Dendritic cell treated with granulocyte-macrophage colony-stimulating factor and Interleukin-4, amounts not matched to agents 40 ng/mL and 50 ng/mL, for 4 days (primary cell): ENCODE data around the gene KLHL17.

Source experiments
- H3K27ac Mint-ChIP-seq: one replicate; pipeline ENCODE4 v1.8.0; 2022; ENCODE audit warnings: mild to moderate bottlenecking, mixed read lengths
- H3K27me3 Mint-ChIP-seq: one replicate; pipeline ENCODE4 v1.8.0; 2022; ENCODE audit warnings: mild to moderate bottlenecking, mixed read lengths
- H3K36me3 Mint-ChIP-seq: one replicate; pipeline ENCODE4 v1.8.0; 2022; ENCODE audit warnings: low read depth, mixed read lengths
- H3K4me1 Mint-ChIP-seq: one replicate; pipeline ENCODE4 v1.8.0; 2022; ENCODE audit warnings: low read depth, mixed read lengths
- H3K4me3 Mint-ChIP-seq: one replicate; pipeline ENCODE4 v1.8.0; 2022; ENCODE audit warnings: mild to moderate bottlenecking, moderate library complexity, mixed read lengths
- H3K9me3 Mint-ChIP-seq: one replicate; pipeline ENCODE4 v1.8.0; 2022; ENCODE audit warnings: mixed read lengths
- intact Hi-C: fragments of 100-400 bp; cut with micrococcal nuclease; formaldehyde crosslinking; loops from one replicate; pipeline ENCODE4 v1.15.0; 2022

KLHL17 gene

DNA sequence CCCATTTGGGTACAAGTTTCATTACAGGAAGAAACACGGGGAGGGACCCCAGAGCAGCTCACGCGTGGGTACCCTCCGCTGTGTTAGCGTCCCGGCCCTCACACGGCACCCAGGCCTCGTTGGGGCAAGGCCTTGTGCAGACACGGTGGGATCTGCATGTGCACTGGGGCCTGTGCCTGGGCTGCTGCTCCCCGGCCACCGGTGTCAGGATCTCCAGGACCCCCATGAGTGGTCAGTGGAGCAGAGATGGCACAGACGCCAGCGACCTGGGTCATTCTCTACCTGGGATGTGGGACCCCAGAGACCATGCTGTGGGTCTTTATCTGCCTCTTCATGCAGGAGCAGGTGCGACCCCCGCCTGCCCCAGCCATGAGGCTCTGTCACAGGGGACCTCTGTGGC lies 42.0 kb upstream of the KLHL17 start:
- H3K4me1 Mint-ChIP-seq = peaks cover 21% of the 10 kb centered on the region
- H3K27ac Mint-ChIP-seq = no peak overlapping the region
- H3K27me3 Mint-ChIP-seq = peaks cover 98% of the 10 kb centered on the region
- no peaks in the 10 kb centered on the region for H3K36me3 Mint-ChIP-seq
- no peaks in the 10 kb centered on the region for H3K9me3 Mint-ChIP-seq
- intact Hi-C loops = no loop called here
- H3K4me3 Mint-ChIP-seq = no peak overlapping the region

DNA sequence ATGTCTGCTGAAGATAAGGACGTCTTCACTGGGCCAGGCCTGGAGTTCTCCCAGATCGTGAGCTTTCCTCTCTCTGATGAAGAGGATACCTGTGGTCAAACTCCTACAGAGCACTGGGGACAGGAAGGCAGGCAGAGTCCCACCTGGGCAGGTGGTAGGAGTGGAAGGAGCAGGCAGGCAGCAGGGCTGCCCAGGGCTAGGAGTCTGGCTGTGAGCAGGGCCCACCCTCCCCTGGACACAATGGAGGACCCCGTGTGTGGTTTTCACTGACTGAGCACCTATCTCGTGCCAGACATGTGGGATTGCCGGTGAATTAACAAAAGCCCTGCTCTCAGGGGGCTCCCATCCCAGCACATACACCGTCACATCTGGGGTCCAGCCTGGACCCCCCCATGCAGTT lies 41.5 kb upstream of the KLHL17 start:
- Mint-ChIP-seq H3K9me3 (no peaks in the 10 kb centered on the region), H3K4me3 (no peak overlapping the region), H3K27ac (no peak overlapping the region), H3K36me3 (no peaks in the 10 kb centered on the region), H3K4me1 (peaks cover 23% of the 10 kb centered on the region), H3K27me3 (peaks cover 95% of the 10 kb centered on the region)
- intact Hi-C loops = no loop called here

DNA sequence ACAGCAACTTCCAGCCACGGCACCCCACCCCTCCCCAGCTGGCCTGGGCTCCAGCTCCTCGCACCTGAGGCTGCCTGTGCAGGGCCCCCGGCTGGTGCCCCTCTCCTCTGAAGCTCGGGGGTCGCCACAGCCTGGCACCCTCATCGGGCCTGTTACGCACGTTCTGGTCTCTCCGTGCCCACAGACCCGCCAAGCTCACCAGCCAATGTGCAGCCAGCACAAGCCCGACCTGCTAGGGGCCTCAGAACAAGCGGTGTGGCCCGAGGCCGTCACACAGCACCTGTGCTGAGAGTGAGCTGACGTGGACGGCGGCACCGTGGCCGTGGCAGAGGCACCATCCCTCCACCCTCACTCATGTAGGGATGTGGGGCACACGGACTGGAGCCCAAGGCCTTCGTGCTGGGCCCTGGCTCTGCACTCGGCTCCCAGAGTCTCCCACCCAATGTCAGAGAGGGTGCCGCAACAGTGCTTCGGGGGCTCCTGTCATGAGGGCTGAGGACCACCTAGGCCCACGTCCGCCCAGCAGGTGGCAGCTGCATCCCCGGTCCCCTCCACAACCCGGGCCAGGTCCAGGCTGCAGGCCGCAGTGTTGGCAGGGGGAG lies 41.0 kb upstream of the KLHL17 start:
- H3K4me1 Mint-ChIP-seq = peaks cover 23% of the 10 kb centered on the region
- H3K9me3 Mint-ChIP-seq = no peaks in the 10 kb centered on the region
- H3K27me3 Mint-ChIP-seq = peaks cover 90% of the 10 kb centered on the region
- intact Hi-C loops = no loop called here
- H3K27ac Mint-ChIP-seq = no peak overlapping the region
- no peaks in the 10 kb centered on the region for H3K36me3 Mint-ChIP-seq
- H3K4me3 Mint-ChIP-seq = no peak overlapping the region

DNA sequence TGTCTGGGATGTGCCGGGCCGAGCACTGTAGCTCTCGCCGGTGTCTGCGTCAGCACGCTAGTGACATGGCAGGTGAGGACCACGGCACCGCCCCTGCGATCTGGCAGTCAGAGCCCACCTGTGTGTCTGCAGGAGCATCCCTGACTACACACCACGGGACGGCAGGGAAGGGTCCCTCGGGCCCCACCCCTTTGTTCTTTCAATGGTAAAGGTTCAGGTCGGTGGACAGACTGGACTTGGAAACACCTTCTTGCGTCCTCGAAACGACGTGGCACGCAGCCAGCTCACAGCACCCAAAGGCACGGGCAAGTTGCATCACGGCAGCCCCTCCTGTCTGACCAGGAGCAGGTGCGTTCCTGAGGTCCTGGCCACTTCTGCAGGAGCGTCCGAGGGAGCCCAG lies 40.4 kb upstream of the KLHL17 start:
- Mint-ChIP-seq H3K27me3 (peaks cover 89% of the 10 kb centered on the region), H3K4me1 (peaks cover 23% of the 10 kb centered on the region)

DNA sequence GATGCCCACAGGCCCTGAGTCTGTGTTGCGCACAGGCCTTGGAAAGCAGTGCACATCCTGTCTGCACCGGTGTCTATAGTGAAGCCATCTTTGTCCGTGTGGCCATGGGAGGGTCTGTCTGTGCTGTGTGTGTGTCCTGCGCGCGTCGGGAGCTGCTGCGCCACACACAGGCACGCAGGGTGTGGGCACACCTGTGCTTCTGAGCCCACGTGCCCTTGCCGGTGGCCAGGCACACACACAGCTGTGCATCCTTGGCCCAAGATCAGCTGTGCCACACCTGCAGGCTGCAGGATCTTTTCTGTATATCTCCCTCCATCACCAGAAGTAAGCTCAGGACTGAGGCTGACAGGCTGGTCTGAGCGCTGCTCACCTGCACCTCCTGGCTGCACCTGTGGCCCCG lies 39.9 kb upstream of the KLHL17 start:
- no peak overlapping the region for H3K27ac Mint-ChIP-seq
- H3K9me3 Mint-ChIP-seq = no peaks in the 10 kb centered on the region
- intact Hi-C loops = no loop called here
- H3K27me3 Mint-ChIP-seq = peaks cover 87% of the 10 kb centered on the region
- no peak overlapping the region for H3K4me3 Mint-ChIP-seq
- peaks cover 23% of the 10 kb centered on the region for H3K4me1 Mint-ChIP-seq
- H3K36me3 Mint-ChIP-seq = no peaks in the 10 kb centered on the region

More for the DNA sequence above, 40.4 kb upstream of the KLHL17 start:
- intact Hi-C loops = no loop called here
- H3K36me3 Mint-ChIP-seq = no peaks in the 10 kb centered on the region
- no peaks in the 10 kb centered on the region for H3K9me3 Mint-ChIP-seq
- H3K4me3 Mint-ChIP-seq = no peak overlapping the region
- H3K27ac Mint-ChIP-seq = no peak overlapping the region

DNA sequence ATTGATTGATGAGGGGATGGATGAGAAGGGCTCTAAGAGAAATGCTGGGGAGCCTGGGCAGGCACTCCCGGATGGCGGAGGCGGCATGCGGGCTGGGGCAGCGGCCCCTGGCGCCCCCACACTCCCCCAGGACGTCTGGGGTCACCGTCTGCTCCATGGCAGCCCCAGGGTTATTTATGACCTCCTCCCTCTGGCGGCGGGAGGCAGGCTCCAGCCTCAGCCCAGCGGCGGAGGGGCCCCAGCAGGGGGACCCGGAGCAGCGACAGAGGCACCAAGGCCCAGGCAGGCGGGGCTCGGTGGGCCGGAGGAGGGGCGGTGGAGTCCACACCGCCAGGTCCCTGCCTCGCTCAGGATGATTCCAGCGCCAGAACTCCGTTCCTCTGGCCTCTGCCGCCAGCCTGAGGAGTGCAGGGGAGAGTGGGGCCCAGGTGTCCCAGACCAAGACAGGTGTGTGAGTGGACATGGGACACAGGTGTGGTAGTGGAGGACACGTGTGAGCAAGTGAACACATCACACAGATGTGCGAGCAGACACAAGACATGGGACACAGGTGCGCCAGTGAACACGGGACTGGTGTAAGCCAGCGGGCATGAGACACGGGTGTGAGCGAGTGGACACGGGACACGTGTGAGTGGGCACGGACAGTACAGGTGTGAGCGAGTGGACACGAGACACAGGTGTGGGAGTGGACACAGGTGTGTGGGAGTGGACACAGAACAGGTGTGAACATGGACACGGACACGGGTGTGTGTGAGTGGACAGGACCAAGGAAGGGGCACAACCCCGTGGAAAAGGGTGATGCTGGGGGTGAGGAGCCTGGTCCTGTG lies 39.2 kb upstream of the KLHL17 start:
- peaks cover 23% of the 10 kb centered on the region for H3K4me1 Mint-ChIP-seq
- no peaks in the 10 kb centered on the region for H3K9me3 Mint-ChIP-seq
- intact Hi-C loops = no loop called here
- peaks cover 87% of the 10 kb centered on the region for H3K27me3 Mint-ChIP-seq
- no peak overlapping the region for H3K4me3 Mint-ChIP-seq
- H3K36me3 Mint-ChIP-seq = no peaks in the 10 kb centered on the region
- H3K27ac Mint-ChIP-seq = no peak overlapping the region

DNA sequence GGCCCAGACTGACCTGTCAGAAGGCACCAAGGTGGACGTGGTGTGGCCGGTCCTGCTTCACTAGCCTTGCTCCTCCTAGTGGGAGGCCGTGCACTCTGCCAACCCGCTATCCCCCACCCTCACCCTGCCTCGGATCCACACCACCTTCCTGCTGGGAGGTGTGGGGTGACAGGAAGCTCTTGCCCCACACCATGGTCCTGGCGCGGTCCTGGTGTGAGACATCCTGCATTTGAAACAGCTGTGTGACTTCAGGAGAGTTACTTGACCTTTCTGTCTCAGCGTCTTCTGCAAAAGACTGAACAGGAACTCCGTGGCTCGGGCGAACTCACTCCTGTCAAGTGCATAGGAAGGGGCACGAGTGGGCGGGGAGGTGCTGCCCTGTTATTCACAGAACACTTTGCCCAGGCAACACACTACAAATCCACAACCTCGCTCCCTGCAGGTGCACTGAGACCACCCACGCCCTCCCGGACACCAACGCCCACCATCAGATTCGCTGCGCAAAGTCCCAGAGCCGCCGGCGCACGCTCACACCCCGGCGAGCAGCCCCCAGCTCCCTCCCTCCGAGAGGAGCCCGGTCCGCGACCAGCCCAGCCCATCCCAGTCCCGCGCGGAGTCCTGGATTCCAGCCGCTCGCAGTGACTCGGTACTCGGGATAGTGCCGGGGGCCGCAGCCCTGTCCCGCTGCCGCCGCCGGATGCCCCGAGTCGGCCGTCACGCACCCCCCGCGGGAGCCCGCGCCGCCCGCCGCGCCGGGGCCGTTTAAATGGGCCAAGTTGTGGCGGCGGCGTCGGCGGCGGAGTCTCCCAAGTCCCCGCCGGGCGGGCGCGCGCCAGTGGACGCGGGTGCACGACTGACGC lies 37.0 kb upstream of the KLHL17 start, which contains the start of gene SAMD11:
SAMD11 (plus strand) TSS at position 793 of the 860 bp plus-strand sequence. CDS start 509 bp downstream, outside the sequence.
- Mint-ChIP-seq H3K4me3 (peak within 1 kb of the TSS; percentile 69), H3K9me3 (no peaks in the 10 kb centered on the region), H3K27me3 (peaks cover 87% of the 10 kb centered on the region), H3K4me1 (peaks cover 23% of the 10 kb centered on the region), H3K36me3 (no peaks in the 10 kb centered on the region), H3K27ac (peak within 1 kb of the TSS; percentile 41)
- intact Hi-C loops = loop anchor here (2.0 kb wide), 1 partner anchor 17 kb away; no protein-coding TSS in a partner anchor

DNA sequence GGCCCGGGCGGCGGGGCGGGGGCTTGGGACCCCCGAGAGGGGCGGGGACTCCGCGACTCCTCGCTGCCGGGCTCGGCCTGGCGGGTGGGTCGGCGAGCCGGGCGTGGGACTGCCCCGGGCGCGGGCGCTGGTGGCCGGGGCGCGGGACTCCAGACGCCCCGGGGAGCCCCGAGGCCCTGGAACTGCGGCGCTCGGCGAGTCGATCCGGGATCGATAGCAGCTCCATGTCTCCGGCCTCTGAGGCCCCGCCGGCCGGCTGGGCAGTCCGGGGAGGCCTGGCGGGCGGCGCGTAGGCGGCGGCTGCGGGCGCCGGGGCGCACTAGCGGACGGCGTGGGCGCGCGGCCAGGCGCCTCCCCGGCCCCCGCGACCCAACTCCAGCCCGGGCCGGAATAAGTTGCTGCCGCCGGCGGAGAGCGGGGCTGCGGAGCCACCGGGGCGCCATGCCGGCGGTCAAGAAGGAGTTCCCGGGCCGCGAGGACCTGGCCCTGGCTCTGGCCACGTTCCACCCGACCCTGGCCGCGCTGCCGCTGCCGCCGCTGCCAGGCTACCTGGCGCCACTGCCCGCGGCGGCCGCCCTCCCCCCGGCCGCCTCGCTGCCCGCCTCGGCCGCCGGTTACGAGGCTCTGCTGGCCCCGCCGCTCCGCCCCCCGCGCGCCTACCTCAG lies 36.3 kb upstream of the KLHL17 start:
- Mint-ChIP-seq H3K27me3 (peaks cover 89% of the 10 kb centered on the region), H3K4me3 (peak overlapping the region; percentile 54), H3K4me1 (peaks cover 23% of the 10 kb centered on the region), H3K9me3 (no peaks in the 10 kb centered on the region), H3K36me3 (no peaks in the 10 kb centered on the region), H3K27ac (no peak overlapping the region)
- intact Hi-C loops = loop anchor here (2.0 kb wide), 1 partner anchor 17 kb away; no protein-coding TSS in a partner anchor

DNA sequence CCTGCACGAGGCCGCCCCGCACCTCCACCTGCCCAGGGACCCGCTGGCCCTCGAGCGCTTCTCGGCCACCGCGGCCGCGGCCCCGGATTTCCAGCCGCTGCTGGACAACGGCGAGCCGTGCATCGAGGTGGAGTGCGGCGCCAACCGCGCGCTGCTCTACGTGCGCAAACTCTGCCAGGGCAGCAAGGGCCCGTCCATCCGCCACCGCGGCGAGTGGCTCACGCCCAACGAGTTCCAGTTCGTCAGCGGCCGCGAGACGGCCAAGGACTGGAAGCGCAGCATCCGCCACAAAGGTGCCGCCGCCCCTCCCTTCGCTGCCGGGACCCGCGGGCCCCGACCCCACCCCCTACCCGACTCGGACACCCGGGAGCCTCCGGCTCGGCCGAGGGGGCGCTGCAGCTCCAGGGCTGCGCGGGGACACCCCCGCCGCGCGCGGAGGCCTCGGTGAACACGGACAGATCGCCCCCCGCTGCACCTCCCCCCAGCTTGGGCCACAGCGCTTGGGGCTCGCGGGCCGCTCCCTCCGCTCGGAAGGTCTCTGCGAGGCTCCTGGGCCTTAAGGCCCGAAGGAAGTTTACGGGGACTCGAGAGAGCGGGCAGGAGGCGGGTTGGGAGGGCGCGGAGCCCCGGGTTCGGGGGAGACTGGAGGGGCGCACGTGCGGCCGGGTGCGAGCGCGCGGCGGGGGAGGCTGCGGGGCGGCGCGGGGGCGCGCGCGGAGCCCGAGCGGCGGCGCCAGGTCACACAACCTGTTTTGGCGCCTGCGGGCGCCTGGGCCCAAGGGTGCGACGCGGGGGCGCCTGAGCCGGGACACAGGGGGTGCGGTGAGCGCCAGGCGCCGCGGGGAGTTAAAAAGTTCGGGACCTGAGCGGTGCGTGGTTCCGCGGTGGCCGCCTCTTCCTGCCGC lies 35.5 kb upstream of the KLHL17 start:
- Mint-ChIP-seq H3K9me3 (no peaks in the 10 kb centered on the region), H3K4me3 (peak overlapping the region; percentile 54), H3K27me3 (peaks cover 88% of the 10 kb centered on the region), H3K27ac (no peak overlapping the region), H3K4me1 (peaks cover 23% of the 10 kb centered on the region), H3K36me3 (no peaks in the 10 kb centered on the region)
- intact Hi-C loops = no loop called here

DNA sequence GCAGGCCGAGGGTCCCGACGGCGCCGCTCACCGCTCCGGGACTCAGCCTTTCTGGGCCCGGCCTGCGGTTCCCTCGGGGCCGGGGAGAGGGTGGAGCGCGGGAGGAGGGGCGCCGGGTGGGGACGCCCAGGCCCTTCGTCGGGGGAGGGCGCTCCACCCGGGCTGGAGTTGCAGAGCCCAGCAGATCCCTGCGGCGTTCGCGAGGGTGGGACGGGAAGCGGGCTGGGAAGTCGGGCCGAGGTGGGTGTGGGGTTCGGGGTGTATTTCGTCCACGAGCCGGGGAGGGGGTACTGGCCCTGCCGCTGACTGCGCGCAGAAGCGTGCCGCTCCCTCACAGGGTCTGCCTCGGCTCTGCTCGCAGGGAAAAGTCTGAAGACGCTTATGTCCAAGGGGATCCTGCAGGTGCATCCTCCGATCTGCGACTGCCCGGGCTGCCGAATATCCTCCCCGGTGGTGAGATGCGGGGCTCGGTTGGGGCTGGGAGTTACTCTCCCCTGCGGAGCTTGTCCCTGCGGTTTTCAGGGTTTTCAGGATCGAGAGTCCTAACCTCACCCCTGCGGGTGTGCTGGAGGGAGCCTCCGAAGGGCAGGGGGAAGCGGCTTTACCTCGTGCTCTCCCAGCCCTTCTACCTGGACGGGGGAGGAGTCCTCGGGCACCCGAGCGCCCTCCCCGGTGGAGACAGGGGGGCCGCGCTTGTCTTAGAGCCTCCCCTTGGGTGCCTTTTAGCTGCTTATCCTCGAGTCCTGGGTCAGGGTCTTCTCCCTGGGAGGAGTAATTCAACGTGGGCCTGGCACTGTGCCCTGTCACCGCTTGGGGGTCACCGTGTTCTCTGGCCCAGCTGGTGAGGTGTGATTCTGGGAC lies 34.6 kb upstream of the KLHL17 start:
- H3K27ac Mint-ChIP-seq = no peak overlapping the region
- no peaks in the 10 kb centered on the region for H3K9me3 Mint-ChIP-seq
- H3K4me3 Mint-ChIP-seq = peak overlapping the region; percentile 32
- no peaks in the 10 kb centered on the region for H3K36me3 Mint-ChIP-seq
- H3K27me3 Mint-ChIP-seq = peaks cover 87% of the 10 kb centered on the region
- intact Hi-C loops = no loop called here
- H3K4me1 Mint-ChIP-seq = peaks cover 18% of the 10 kb centered on the region

DNA sequence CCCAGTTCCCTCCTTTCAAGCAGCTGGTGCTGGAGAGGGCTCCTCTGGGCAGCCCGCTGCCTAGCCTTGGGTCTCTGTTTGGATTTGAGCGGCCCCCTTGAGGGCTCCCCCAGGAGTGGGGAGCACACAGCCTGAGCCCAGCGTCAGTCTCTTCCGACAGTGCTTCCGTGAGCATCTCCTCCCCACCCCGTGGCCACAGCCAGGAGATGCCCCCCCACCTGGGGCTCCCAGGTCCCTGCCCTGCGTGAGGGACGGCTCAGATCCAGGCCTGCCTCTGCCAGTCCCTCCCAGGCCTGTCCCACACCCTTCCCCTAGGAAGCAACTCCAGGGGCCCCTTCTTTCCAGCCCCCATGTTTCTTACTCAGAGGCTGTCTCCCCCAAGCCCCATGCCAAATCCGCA lies 33.1 kb upstream of the KLHL17 start:
- intact Hi-C loops = no loop called here
- peaks cover 83% of the 10 kb centered on the region for H3K27me3 Mint-ChIP-seq
- no peak overlapping the region for H3K27ac Mint-ChIP-seq
- no peak overlapping the region for H3K4me3 Mint-ChIP-seq
- H3K9me3 Mint-ChIP-seq = no peaks in the 10 kb centered on the region
- no peaks in the 10 kb centered on the region for H3K36me3 Mint-ChIP-seq
- H3K4me1 Mint-ChIP-seq = peaks cover 7% of the 10 kb centered on the region

DNA sequence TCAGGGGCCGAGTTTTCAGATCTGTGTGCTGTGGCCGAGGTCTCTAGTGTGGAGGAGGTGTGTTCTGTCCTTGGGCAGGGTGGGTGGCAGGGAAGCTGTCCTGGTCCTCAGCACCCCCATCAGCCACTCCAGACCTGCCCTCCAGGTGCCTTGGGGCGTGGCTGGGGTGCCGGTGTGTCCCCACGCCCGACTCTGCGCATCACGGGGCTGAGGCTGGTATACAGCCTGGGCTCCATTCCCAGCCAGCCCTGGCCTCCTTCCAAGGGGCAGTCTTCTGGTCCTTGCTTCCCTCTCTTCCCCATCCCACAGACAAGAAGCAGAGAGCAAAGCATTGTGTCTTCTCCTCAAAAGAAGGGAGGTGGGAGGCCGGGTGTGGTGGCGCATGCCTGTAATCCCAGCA lies 32.6 kb upstream of the KLHL17 start:
- H3K36me3 Mint-ChIP-seq = no peaks in the 10 kb centered on the region
- no peaks in the 10 kb centered on the region for H3K9me3 Mint-ChIP-seq
- no peak overlapping the region for H3K27ac Mint-ChIP-seq
- intact Hi-C loops = no loop called here
- H3K4me3 Mint-ChIP-seq = no peak overlapping the region
- peaks cover 83% of the 10 kb centered on the region for H3K27me3 Mint-ChIP-seq
- H3K4me1 Mint-ChIP-seq = peaks cover 7% of the 10 kb centered on the region
